GM18858 (cell line): Measurements from ENCODE around the gene RPN1.

Experiments
- ATAC-seq: cut with Tn5 transposase; IDR thresholded peaks from one replicate; pipeline ENCODE4 v1.9.1; 2021; ENCODE audit not compliant: unreplicated experiment

Gene RPN1

DNA sequence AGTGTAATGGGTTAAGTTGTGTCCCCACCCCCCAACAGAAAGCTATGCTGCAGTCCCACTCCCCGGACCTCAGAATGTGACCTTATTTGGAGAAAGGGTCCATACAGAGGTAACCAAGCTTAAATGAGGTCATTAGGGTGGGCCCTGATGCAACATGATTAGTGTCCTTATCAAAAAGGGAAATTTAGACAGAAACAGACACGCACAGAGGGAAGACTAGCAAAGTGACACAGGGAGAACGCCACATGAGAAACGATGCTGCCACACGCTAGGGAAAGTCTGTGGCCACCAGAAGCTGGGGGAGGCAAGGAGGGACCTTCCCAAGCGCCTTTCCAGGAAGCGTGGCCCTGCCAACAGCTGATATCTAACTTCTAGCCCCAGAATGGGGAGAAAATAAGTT, 65.4 kb downstream of the RPN1 start:
- ATAC-seq, result no peak

DNA sequence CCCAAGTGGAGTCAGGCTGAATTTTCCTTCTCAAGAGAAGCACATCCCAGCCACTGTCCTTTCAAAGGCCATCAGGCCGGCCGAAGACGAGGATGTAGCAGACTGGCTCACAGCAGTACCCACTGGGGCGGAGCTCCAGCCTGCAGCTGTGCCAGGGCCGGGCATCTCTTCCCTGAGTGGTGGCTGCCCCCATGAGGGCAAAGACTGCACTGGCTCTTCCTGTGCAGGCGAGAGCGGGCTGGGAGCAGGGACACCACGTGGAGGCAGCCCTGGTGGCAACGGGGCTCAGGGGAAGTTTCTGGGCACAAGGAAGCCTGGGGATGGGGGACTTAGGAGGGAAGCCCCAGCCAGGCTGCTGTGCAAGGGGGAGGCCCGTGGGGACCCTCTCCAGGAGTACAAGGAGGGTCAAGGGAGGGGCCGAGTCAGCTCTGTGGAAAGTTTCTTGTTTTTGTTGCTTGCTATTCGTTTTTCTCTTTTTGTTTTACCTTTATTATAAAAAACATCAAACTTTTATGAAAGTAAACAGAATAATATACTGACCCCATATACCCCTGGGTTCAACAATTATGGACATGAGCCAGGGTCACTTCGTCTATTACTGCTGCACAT, 66.1 kb downstream of the RPN1 start:
- no peak for ATAC-seq

DNA sequence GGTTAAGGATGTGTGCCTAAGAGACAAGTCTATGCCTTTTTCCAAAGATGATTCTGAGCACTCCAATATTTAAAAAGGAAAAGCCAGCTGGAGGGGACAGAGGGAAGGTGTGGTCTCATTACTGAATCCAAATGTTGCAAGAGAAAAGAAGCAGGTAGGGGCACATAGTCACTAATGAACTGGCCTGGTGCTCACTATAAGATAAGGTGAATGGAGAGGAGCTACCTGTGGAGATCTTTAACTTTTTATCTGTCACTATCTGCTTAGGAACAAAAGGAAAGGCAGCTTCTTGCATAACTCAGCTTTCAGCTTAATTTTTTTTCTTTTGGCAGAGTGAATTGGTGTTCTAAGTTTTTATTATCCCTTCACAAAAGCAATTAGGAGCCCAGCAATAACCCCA, 69.1 kb downstream of the RPN1 start:
- ATAC-seq, result no peak

DNA sequence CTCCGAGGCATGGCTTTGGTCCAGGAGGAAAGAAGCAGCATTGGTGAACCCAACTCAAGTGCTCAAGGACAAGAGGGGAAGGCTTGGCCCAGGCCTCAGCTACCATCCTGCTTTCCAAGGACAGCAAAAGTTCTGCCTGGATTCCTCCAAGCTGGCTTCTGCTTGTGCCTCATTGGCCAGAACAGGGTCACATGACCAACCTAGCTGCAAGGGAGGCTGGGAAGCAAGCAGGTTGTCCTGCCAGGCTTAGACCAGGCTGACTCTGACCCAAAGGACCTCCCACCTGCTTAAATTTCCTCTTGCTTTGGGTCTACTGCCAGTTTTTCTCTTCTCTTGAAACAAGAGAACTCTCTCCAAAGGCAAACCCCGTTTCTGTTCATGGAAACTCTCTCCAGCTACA, 70.7 kb downstream of the RPN1 start:
- ATAC-seq, result no peak

DNA sequence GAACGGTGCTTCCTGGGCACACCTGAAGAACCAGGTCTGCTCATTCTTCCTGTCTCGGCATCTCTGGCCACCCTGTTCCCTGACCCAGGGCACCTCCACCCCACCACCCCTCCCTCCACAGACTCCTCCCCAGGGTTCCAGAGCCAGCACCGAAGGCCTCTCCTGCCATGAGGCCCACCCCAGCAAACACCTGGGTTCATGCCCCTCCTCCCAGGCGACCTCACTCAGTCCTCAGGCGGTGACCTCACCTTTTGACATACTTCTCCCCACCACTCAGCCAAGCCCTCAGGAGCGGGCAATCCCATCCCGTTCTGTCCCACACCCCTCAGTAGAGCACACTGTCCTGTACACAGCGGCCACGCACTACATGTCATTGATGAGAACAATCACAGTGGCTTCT, 72.3 kb downstream of the RPN1 start:
- ATAC-seq, result no peak

DNA sequence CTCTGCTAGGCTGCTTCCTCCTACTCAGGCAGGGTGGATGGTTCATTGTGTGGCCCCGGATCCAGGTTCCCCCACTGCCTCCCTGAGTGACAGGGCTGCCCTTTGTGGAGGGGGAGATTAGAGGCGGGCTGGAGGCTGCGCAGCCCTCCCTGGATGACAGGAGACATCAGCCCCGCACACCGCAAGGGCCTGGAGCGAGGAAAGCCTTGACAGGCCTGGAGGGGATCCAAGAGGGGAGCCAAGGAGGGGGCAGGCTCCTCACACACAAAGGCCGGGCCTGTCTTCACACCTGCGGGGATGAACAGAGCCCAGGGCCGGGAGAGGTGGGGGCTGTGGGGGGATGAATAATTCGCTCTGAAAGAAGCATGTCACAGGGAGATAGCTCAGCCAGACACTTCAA, 72.9 kb downstream of the RPN1 start:
- ATAC-seq, result no peak

DNA sequence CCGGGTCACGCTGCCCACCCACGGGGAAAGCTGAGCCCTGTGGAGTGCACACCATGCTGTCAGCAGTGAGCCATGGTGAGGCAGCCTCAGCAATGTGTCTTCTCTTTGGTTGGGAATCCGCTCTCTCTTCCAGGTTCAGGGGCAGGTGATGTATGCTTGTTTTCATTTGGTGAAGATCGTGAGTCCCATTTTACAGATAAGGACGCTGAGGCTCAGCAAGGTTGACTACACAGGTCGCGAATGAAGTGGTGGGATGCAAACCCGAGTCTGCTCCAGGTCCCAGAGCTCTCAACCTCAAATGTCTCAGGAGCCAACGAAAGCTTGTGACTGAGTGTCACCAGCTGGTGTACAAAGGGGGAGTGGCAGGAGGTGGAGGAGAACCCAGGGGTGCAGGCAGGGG, 74.3 kb downstream of the RPN1 start:
- ATAC-seq, result no peak

DNA sequence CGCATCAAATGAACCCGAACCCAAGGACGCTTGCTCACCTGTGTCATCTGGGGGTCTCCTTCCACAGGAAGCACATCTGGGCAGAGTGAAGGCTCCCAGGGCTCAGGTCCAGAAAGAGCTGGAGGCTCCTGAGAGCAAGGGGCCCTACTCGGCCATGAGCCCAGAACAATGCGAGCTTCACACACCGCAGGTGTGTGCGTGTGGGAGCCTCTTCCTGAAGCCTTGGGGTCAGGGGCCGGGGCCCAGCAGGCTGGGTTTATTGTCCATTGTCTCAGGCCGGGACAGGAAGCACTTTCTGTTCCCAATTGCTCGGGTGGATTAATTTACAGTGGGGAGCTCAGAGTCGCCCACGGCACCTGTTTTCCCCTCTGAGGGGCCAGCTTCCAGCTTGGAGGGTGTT, 74.8 kb downstream of the RPN1 start:
- no peak for ATAC-seq

DNA sequence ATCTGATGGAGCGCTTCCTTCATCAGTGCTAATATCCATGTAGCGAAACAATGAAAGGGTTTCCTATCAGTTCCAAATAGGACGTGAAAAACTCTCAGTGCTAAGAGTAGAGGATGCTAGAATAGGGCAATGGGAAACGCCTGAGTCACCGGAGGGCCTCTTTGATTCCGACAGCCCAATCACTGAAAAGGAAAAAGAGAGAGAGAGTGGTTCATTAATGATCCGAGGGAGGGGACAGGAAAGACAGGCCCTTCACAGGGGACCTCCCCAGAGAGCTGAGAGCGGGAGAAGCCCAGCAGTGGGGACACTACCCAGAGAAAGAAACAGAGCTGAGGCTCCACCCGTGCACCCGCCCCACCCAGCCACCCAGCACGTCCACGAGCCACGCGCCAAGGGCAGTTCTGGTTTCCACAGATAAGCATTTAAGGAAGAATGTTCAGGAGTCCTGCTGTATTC, 76.9 kb downstream of the RPN1 start:
- ATAC-seq, result no peak

DNA sequence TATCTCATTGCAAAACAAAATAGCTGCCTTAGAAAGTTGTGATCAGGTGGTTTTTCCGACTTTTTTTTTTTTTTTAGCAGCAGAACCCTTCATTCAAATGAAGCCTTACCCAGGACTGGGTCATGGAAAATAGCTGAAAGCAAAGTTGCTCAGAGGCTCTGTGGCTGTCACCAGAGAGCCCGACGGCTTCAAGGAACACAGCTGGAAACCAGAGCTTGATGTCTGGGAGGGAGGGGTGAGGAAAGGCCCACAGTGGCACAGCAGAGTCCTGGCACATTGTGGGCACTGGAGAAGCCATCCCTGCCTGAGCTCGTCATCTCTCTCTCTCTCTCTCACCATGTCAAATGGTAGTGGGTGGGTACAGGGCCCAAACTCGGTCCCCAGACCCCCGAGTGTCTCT, 77.5 kb downstream of the RPN1 start:
- ATAC-seq, result no peak

DNA sequence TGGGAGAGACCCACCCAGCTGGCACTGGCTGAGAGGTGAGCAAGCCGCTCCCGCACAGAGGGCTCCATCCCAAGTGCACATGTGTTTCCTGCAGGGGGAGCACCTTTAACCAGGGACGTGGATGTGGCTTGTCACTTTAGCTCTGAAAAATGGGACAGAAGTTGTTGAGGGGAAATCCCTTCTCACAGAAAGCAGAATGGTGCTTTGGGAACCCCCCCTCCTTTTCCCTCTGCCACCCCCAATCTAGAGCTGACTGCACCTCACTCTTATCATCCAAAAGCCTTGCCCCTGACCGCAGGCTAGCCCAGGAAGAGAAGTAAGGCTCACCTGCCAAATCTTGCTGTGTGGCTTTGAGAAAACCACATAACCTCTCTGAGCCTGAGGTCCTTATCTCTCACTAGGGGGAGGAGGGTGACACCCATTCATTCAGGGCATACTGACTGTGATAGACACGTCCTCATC, 77.9 kb downstream of the RPN1 start:
- no peak for ATAC-seq

DNA sequence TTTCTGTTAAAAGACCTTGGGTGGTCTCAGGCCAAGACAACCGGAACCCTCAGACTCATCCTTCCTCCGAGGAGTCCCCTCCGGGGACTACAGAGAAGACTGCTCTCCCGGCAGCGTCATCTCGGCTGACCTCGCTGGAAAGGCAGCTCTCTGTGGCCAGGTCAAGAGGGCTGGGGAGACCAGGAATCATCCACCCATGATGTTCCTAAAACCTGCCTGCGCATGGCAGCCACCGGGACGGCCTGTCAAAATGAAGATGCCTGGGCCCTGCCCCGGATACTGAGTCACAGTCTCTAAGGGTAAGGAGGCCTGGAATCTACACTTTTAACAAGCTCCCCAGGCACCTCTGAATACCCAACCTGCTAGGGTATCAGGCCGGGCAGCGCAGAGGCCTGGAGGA, 78.6 kb downstream of the RPN1 start:
- no peak for ATAC-seq
